Suppressor macrophage treated with lipopolysaccharide for 4 hours (primary cell): Measurements from ENCODE around the gene ITGBL1.
A peak's percentile ranks its signal among the peaks of the same experiment; 100 is the strongest.

ENCODE experiments used
- DNase-seq: peaks from one replicate; pipeline ENCODE4 v3.0.0-alpha.2; 2020

ITGBL1 gene

DNA sequence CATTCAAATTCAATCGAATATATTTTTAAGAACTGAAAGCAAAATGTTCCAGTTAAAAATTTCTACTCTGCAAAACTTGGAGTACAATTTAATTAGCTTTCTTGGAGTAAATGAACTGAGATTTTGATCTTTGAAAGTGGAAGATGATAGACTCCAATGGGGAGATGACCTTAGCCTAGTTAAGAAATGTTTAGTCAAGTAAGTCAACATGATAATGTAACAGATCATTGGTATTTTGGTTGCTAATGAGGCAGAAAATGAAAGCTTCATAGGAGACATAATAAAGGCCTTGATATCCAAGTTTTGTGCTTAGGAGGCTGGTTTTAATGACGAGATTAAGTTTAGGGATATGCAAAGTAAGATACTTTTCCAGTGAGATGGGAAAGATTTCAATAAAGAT, 181.7 kb downstream of the ITGBL1 start:
- DNase-seq: no peak

- no peak for DNase-seq
Observed at GRCh38 chr13:101639711-101640110, 187.2 kb downstream of the ITGBL1 start.

- no peak for DNase-seq
Observed at GRCh38 chr13:101640788-101641400, 188.4 kb downstream of the ITGBL1 start.

DNA sequence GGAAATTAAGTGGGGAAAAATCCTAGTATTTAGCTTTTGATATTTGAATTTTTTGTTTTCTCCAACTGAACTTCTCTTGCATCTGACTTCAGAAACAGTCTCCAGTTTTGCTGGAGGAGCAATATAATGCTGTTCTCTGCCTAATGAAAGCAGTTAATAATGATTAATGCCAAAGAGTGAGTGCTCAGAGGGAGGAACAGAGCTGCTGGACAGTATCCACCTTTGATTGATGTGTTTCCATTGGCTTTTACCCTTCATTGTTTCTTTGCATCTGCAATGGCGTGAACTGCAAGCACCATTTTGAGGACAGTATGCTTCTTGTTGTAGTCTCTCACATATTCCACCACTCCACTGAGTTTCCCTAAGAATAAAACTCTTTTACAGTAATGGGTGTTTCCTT, 193.4 kb downstream of the ITGBL1 start:
- DNase-seq: no peak

DNA sequence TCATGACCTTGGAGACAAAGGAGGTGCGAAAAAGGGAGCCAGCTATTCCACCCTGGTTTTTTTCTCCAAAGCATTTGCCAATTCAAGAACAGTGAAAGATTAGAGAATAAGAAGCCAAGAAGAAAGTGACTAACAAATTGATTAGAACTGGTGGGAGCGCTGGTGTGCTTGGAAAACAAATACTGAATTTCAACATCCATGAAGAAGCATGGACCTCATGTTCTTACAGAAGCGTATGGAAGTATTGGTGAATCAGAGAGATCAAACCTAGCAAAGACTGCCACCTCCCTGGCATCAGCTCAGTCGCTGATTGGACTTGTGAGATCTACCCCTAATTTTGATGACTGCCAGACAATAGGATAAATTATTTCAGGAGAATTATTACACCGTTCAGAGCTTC, 195.3 kb downstream of the ITGBL1 start:
- DNase-seq: no peak

DNA sequence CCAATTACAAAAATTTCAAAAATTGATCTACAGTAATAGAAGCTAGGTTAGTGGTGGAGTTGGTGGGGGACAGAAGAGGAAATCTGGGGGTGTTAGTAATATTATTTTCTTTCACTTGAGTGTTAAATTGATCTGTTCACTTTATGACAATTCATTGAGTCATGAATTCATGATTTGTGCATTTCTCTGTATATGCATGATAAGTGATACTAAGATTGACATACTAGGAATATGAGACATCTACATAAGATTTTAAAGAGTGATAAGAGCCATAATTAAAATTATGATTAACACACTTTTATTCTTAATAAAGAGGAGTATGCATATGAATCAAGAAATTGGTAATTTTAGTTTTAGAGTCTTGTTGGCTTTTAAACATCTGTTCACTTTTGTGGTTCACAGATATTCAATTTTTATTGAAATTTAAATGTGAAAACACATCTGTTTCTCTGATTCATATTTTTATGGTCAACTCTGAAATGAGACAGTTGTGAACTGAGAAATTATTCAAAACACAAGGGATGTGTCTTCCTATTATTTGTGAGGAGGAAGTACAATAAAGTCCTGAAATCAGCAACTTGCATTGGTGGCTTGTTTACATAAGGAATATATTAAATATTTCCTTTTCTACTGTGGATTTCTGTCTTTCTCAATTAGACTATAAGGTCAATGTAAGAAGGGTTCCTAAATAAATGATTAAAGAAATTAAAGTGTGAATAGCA, 196.5 kb downstream of the ITGBL1 start:
- no peak for DNase-seq

DNA sequence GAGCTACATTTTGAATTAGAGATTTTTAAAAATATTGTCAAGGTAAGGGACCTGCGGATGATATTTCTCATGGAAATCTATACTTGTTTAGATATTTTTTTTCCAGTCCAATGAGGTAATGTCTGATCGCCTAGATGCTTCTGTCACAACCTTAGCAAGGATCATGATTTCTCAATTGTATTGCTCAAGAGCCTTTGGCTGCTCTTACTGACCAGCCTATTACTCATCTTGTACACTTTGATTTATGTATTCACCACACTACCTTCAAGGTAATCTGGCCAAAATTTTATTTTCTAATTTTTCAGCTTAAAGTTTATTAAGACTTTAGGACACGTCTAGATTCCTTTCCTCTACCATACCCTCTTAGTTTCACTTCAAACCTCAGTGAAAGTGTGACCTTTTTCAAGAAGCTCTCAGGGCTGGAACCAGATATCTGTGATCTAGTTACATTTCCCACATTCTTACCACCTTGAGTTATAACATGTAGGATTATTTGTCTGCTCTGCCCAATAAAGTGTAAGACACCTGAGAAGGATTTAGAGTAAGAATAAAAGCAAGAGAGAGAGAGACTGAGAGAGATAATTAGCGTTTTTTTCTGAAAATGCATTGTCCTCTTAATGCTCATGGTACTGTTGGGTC, 197.1 kb downstream of the ITGBL1 start:
- DNase-seq: peak; percentile 8

- DNase-seq: no peak
Observed at GRCh38 chr13:101654883-101655282, 202.4 kb downstream of the ITGBL1 start.

DNA sequence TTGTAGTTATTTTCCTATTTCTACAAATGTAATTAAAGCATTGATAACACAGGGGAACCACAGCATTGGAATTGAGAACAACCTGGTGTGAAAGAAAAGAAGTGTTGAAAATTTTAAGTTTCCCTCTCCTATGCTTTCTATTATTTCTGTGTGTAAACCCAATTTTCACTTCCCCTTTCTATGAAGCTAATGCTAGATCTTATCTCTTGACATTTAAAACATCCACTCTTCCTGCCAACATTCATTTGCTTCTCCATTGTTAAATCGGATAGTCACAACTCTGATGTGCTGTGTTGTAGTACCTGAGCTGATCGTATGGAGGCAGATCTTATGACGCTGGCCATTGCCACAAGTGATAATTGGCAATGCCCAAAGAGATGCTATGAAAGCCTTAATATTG, 203.0 kb downstream of the ITGBL1 start:
- DNase-seq: no peak

DNA sequence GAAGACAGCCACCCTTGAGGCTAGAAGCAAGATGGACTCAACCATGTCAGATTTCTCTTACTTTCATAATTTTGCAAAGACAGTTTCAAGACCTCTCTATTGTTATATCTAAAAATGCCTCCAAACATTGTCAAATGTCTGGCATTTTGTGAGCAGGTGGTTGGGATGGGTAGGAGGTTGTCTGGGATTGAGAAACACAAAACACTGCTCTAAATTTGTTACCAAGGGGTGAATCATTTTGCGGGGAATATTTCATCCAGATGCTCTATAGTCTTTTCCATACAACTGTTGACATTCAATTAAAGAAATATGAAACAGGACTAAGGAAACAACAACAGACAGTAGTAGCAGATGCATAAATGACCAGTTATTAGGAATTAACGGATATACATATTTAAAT, 208.2 kb downstream of the ITGBL1 start:
- DNase-seq: no peak

DNA sequence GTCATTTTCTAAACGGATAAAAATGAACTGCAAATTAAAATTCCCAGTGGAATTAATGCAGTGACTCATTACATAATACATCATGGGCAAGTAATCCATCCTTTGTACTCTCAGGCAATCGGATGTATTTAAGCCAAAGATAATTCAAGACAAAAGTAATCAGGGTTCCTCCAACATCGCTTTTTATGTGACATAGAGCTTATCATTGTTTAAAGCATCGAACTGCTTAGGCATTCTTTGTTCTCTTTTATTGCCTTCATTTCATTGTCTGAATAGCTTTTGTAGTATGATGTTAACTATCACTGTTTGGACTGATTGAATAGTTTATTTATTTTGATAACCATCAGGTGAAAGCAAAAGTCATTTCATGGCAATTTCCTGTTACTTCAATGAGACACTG, 209.4 kb downstream of the ITGBL1 start:
- DNase-seq: no peak

DNA sequence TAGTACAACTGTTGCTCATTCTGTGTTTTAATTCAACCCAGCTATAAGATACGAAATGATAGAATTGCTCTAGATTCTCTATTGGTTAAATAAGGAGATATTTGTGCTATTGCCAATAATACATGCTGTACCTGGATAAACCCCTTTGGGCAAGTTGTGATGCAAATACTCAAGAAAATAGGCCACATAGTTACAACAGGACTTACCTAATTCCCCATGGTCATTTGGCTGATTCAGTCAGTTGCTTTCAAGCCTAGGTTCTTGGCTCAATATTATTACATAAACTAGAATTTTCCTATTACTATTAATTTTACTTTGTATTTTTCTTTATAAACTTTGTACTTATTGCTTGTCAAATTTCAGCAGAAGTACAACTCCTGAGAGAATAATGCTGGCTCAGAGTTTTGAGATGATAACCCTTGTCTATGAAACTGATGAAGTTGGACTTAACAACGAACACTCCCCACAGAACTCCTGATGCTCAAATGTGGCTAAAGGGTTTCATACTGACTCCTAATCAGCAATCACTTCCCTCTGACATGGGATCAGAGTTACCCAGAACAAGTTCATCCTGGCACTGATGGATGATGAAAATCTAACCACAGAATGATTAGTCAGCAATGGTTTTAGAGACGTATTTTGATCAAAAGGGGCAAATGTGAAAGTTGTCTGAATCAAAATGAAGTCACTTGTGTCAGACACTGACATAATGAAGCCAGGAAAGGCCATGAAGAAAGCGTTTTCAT, 221.1 kb downstream of the ITGBL1 start:
- no peak for DNase-seq

- no peak for DNase-seq
Observed at GRCh38 chr13:101681834-101682233, 229.4 kb downstream of the ITGBL1 start.

DNA sequence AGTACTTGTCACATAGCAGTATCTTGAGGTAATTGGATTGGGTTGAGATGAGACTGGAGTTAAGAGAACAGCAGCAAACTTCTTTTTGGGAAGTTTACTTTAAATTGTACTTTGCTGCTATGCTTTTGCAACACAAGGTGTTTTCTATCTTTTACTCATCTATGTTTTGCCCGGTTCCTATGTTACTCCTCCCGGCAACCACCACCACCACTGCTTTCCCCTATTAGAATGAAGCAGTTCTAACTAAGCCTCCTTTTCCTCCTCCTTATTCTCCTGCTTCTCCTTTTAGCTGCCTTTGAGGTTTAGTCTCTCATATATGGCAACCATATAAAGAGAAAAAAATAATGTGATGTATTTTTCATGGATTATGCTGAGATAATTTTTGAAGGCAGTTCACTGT, 233.5 kb downstream of the ITGBL1 start:
- DNase-seq: no peak

DNA sequence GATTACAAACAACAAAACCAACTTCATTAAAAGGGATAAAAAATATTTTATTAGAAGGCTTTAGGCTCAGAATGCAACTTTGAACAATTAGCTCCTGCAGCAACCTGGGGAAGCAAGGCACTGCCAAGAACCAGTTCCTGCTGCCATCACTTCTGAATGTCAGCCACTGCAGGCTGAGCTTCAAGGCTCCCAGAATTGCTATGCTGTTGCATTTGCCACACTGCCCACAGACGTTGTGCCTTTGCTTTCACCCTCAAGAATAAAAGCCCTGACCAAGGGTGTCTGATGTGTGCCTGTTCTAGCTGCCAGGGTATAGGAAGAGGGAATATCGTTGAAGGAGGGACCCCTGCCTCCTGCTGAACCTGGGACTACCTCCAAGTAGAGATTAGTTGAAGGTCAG, 238.4 kb downstream of the ITGBL1 start:
- DNase-seq: no peak

GRCh38 chr13:101691341-101691860, 238.9 kb downstream of the ITGBL1 start:
- DNase-seq: no peak

DNA sequence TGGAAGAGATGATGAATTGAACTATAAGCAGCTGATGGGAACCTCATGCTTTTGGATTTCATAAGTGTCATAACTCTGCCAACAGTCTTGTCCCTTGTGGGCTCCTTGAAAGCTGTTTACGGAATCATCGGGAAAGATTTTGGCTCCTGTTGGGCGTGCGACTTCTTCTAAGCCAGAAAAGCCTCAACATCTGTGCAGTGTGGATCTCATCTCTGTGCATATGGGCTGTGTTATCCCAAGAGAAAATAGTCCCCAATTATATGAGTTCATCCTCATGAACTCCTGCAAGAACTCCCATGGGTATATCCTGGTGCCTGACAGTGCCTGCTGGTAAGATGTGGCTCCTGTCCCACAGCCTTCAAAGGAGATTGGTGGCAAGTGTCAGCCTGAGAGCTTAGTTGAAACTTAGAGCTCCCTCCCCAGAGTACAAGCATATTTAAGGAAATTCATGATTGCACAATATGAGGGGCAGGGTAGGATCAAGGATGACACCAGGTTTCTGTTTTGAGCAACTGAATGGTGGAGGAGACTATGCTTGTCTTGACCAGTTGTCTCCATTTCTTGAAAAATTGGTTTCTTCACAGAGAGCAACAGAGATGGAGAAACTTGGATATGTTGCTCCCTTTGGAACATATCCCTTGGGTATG, 243.5 kb downstream of the ITGBL1 start:
- DNase-seq: no peak

GRCh38 chr13:101697745-101698144, 245.3 kb downstream of the ITGBL1 start:
- DNase-seq: no peak

DNA sequence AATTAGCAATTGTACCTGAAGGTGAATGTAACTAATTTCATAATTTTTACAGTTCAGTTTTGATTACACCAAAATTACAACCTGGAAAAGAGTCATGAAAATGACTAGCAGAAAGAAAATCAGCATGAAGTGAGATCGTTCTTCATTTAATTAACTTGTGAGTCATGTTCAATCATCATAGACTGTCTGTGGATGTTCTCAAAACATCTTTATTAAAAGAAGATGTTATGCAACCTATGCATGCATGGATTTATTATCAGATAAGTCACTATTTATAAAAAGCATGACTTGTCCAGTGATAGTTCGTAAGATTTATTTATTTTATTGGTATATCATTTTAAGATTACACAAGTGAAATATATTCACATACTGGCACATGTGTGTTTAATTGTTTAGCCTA, 245.9 kb downstream of the ITGBL1 start:
- no peak for DNase-seq

DNA sequence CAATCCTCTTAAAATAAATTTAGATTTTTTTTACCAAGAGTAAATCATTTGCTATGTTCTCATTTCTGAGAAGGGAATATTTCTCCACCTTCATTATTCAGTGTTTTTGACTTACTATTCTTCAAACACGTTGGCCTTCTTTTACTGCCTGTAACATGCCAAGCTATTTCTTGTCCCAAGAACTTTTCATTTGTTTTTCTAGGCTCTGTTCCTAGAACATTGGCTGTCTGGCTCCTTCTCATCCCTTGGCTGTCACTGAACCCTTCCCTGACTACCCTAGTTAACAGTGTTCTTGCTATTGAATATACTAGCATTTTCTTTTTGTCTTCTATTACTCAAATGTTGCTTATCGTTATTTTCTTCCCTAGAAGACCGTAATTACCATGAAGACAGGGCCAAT, 248.1 kb downstream of the ITGBL1 start:
- DNase-seq: no peak

DNA sequence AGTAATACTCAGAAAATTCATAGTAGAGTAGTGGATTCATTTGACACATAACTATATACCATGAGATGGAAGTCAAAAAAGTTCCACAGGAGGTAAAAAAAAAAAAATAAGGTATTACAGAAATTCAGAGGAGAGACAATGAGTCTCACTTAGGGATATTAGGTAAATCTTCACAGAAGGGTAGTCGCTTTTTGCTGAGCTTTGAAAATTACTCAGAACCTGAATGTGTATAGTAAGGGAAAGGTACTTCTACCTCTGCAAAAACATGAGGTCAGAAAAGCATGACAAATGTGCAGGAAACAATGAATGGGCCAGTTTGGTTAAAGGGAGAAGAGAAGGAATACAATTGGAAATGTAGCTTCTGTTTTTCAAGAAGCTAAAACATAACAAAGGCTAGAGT, 250.6 kb downstream of the ITGBL1 start:
- DNase-seq: no peak

DNA sequence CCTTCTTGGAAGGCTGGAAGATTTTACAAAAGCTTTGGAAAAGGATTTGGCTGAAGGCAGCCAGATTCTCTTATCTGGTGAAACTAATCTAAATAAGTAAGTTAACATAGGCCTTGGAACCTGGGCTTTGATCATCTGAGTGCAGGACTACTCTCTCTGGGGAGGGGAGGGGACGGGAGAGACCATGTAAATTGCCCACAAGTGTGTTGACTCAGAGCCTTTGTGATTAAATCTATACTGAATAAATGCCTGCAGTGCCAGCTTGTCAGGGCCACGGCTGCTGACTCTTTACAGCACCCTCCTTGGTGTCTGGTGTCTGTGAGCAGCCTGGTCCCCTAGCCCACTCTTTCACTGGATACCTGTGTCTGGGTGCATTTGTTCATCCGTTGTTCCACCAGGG, 251.4 kb downstream of the ITGBL1 start:
- DNase-seq: no peak

DNA sequence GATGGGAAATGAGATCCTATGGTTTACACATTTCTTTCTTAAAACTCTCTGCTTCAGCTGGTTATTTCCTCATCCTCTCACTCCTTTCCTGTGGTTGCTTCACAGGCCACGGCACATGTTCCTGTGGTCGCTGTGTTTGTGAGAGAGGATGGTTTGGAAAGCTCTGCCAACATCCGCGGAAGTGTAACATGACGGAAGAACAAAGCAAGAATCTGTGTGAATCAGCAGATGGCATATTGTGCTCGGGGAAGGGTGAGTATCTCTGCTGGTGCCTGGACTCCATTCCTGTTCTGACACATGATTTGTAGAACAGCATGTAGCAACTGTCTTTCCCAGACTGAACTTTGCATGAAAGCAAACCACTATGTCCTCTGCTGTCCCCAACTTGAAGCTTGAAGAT, 254.2 kb downstream of the ITGBL1 start:
- DNase-seq: peak; percentile 60
